H1 (cell line): ENCODE results near the gene PPP1R14C. TPM values are rescaled to one million over a fixed set of nuclear protein-coding genes. Genes with fewer than 3 reads are reported as not detected.

Experiments
- CTCF ChIA-PET: fragments of 300-600 bp; sonication (Branson Sonifier 250); formaldehyde crosslinking; loops from one replicate; lab custom pipeline; 2021; ENCODE audit not compliant: partially characterized antibody; lab: Charles Lee
- POLR2A ChIA-PET: fragments of 300-600 bp; sonication (Branson Sonifier 250); formaldehyde crosslinking; loops from one replicate; lab custom pipeline; 2021; ENCODE audit warnings: inconsistent platforms; ENCODE audit not compliant: partially characterized antibody; lab: Charles Lee
- DNase-seq, 2 experiments: peaks; one replicate each; pipeline versions ENCODE4 v3.0.0 to v3.0.0-alpha.2; 2010 to 2022; ENCODE audit warnings: low spot score in 2 of 2, low read depth in 1 of 2, mixed read lengths in 1 of 2
- FAIRE-seq: peaks from 2 replicates; lab custom pipeline; 2011; peaks lifted over from hg19 to GRCh38; lab: Jason Lieb, UNC
- H2AFZ ChIP-seq: 2 replicates; pipeline ENCODE4 v1.8.1; 2012; ENCODE audit warnings: low read length, inconsistent platforms
- H2AK5ac ChIP-seq: 2 replicates; pipeline ENCODE4 v1.6.1; 2013; ENCODE audit warnings: low read depth, low read length
- H2BK120ac ChIP-seq: replicated peaks from 2 replicates; pipeline ENCODE3; 2013; ENCODE audit warnings: low read depth, low read length, inconsistent platforms
- H2BK12ac ChIP-seq: 2 replicates; pipeline ENCODE4 v1.6.1; 2013; ENCODE audit warnings: low read depth, low read length
- H2BK15ac ChIP-seq: 2 replicates; pipeline ENCODE4 v1.6.1; 2013; ENCODE audit warnings: low read length
- H2BK20ac ChIP-seq: 2 replicates; pipeline ENCODE4 v1.6.1; 2013; ENCODE audit warnings: low read length
- H2BK5ac ChIP-seq: 2 replicates; pipeline ENCODE4 v1.6.1; 2013; ENCODE audit warnings: low read depth, low read length
- H3K14ac ChIP-seq: 2 replicates; pipeline ENCODE4 v1.6.1; 2013; ENCODE audit warnings: inconsistent platforms; ENCODE audit not compliant: insufficient read length
- H3K18ac ChIP-seq: 2 replicates; pipeline ENCODE4 v1.6.1; 2013; ENCODE audit warnings: low read length; ENCODE audit errors: extremely low read depth
- H3K23ac ChIP-seq: 2 replicates; pipeline ENCODE4 v1.6.1; 2013; ENCODE audit warnings: inconsistent platforms; ENCODE audit not compliant: insufficient read length
- H3K23me2 ChIP-seq: 2 replicates; pipeline ENCODE4 v1.6.1; 2013; ENCODE audit warnings: low read depth, low read length
- H3K27ac ChIP-seq: 2 replicates; pipeline ENCODE4 v1.6.1; 2011; ENCODE audit warnings: low read depth, low read length, inconsistent platforms
- H3K27me3 ChIP-seq, 4 experiments: replicated peaks in 1 of 4; 1 replicate in 1 of 4; 2 replicates in 3 of 4; pipeline versions ENCODE4 v1.6.1 to v1.8.1; 2011 to 2013; ENCODE audit warnings: low read length in 3 of 4, mild to moderate bottlenecking in 3 of 4, inconsistent platforms in 2 of 4, mixed read lengths in 2 of 4, moderate library complexity in 1 of 4; ENCODE audit not compliant: control insufficient read depth in 3 of 4, insufficient read depth in 3 of 4; ENCODE audit errors: extremely low read depth in 1 of 4
- H3K36me3 ChIP-seq, 4 experiments: 2 replicates each; pipeline versions ENCODE4 v1.6.1 to v1.8.1; 2011 to 2013; ENCODE audit warnings: mild to moderate bottlenecking in 4 of 4, low read length in 3 of 4, moderate library complexity in 2 of 4, control low read depth in 1 of 4, inconsistent platforms in 1 of 4; ENCODE audit not compliant: insufficient read depth in 4 of 4, control insufficient read depth in 2 of 4
- H3K4ac ChIP-seq: replicated peaks from 2 replicates; pipeline ENCODE3; 2013; ENCODE audit warnings: low read length, low read depth, mixed read lengths, inconsistent platforms; ENCODE audit not compliant: insufficient read length
- H3K4me1 ChIP-seq, 4 experiments: replicated peaks in 1 of 4; 1 replicate in 1 of 4; 2 replicates in 3 of 4; pipeline versions ENCODE4 v1.6.1 to v1.8.1; 2011 to 2013; ENCODE audit warnings: low read length in 3 of 4, inconsistent platforms in 2 of 4, mixed read lengths in 1 of 4; ENCODE audit not compliant: insufficient read depth in 4 of 4, control insufficient read depth in 3 of 4
- H3K4me2 ChIP-seq, 2 experiments: 2 replicates each; pipeline versions ENCODE4 v1.6.1 to v1.8.1; 2011 to 2013; ENCODE audit warnings: low read depth in 2 of 2, low read length in 2 of 2, control low read depth in 1 of 2, inconsistent platforms in 1 of 2, mild to moderate bottlenecking in 1 of 2; ENCODE audit not compliant: insufficient read depth in 1 of 2
- H3K4me3 ChIP-seq, 4 experiments: fragments of 200-600, 300-600 bp in 1 of 4; sonication (generic), shearing (Covaris generic), sonication (Bioruptor Twin) in 1 of 4; 2 replicates each; pipeline versions ENCODE4 v1.5.1 to v1.8.1; 2011 to 2016; ENCODE audit warnings: low read length in 4 of 4, low read depth in 3 of 4, control low read depth in 2 of 4, inconsistent platforms in 2 of 4, mild to moderate bottlenecking in 2 of 4, mixed read lengths in 1 of 4, moderate library complexity in 1 of 4; ENCODE audit not compliant: insufficient read depth in 2 of 4; ENCODE audit errors: extremely low read depth in 1 of 4
- H3K56ac ChIP-seq: replicated peaks from 2 replicates; pipeline ENCODE3; 2013; ENCODE audit warnings: low read depth, mild to moderate bottlenecking, mixed read lengths, low read length, inconsistent platforms; ENCODE audit not compliant: insufficient read length
- H3K79me1 ChIP-seq: 2 replicates; pipeline ENCODE4 v1.6.1; 2013; ENCODE audit warnings: low read depth, low read length, control low read depth
- H3K79me2 ChIP-seq, 2 experiments: 2 replicates each; pipeline versions ENCODE4 v1.6.1 to v1.8.1; 2012 to 2013; ENCODE audit warnings: low read length in 2 of 2, mild to moderate bottlenecking in 2 of 2, inconsistent platforms in 1 of 2; ENCODE audit not compliant: insufficient read depth in 2 of 2, control insufficient read depth in 1 of 2
- H3K9ac ChIP-seq, 4 experiments: replicated peaks in 1 of 4; 1 replicate in 1 of 4; 2 replicates in 3 of 4; pipeline versions ENCODE4 v1.6.1 to v1.8.1; 2011 to 2013; ENCODE audit warnings: low read depth in 3 of 4, low read length in 3 of 4, control low read depth in 2 of 4, mild to moderate bottlenecking in 2 of 4, moderate library complexity in 2 of 4, inconsistent platforms in 1 of 4; ENCODE audit errors: extremely low read depth in 1 of 4
- H3K9me3 ChIP-seq, 2 experiments: 2 replicates each; pipeline versions ENCODE4 v1.6.1 to v1.8.1; 2012 to 2013; ENCODE audit warnings: mild to moderate bottlenecking in 2 of 2, moderate library complexity in 2 of 2, control low read depth in 1 of 2, inconsistent platforms in 1 of 2, low read depth in 1 of 2, low read length in 1 of 2, mixed read lengths in 1 of 2; ENCODE audit not compliant: insufficient read depth in 2 of 2
- H4K20me1 ChIP-seq, 2 experiments: replicated peaks in 1 of 2; 2 replicates each; pipeline versions ENCODE3 to v1.8.1; 2011 to 2013; ENCODE audit warnings: inconsistent platforms in 2 of 2, low read length in 2 of 2, mild to moderate bottlenecking in 1 of 2; ENCODE audit not compliant: insufficient read depth in 2 of 2, control insufficient read depth in 1 of 2
- H4K5ac ChIP-seq: 2 replicates; pipeline ENCODE4 v1.6.1; 2013; ENCODE audit warnings: low read length, low read depth, mixed read lengths, inconsistent platforms; ENCODE audit not compliant: insufficient read length
- H4K8ac ChIP-seq: 2 replicates; pipeline ENCODE4 v1.8.0; 2013; ENCODE audit warnings: mild to moderate bottlenecking, moderate library complexity, low read length, inconsistent platforms; ENCODE audit not compliant: insufficient read depth; ENCODE audit errors: extremely low read depth
- H4K91ac ChIP-seq: replicated peaks from 2 replicates; pipeline ENCODE3; 2013; ENCODE audit warnings: low read length, mixed read lengths, inconsistent platforms; ENCODE audit not compliant: insufficient read length
- CBX8 ChIP-seq: fragments of 300-800, 300-1000 bp; sonication (generic); IDR thresholded peaks from 2 replicates; pipeline ENCODE4 v1.7.1; 2016; ENCODE audit warnings: low read depth, low read length, borderline replicate concordance
- CHD1 ChIP-seq: IDR thresholded peaks from 2 replicates; pipeline ENCODE4 v1.6.1; 2012; ENCODE audit warnings: low read depth, low read length, improper control_type of control experiment
- CREB1 ChIP-seq: IDR thresholded peaks from 2 replicates; pipeline ENCODE4 v1.6.1; 2012; ENCODE audit warnings: inconsistent platforms
- CTBP2 ChIP-seq: IDR thresholded peaks from 2 replicates; pipeline ENCODE4 v1.7.0; 2011; ENCODE audit warnings: borderline replicate concordance, mild to moderate bottlenecking, moderate library complexity, mixed read lengths, low read length; ENCODE audit not compliant: insufficient read depth, insufficient read length
- EP300 ChIP-seq, 2 experiments: IDR thresholded peaks; 1 replicate in 1 of 2; 2 replicates in 1 of 2; pipeline ENCODE4 v1.6.1; 2011 to 2012; ENCODE audit warnings: low read depth in 2 of 2, low read length in 2 of 2, mild to moderate bottlenecking in 2 of 2, borderline replicate concordance in 1 of 2, inconsistent platforms in 1 of 2, moderate library complexity in 1 of 2
- JUND ChIP-seq: IDR thresholded peaks from 2 replicates; pipeline ENCODE4 v1.6.1; 2011; ENCODE audit warnings: mild to moderate bottlenecking, improper control_type of control experiment, low read length
- KDM5A ChIP-seq: fragments of 200-600 bp; IDR thresholded peaks from 2 replicates; pipeline ENCODE4 v1.7.1; 2012; ENCODE audit warnings: mild to moderate bottlenecking, low read length, inconsistent platforms, mixed read lengths
- POLR2AphosphoS5 ChIP-seq: IDR thresholded peaks from 2 replicates; pipeline ENCODE4 v1.6.1; 2011; ENCODE audit warnings: low read depth, low read length
- RNF2 ChIP-seq: fragments of 200-900, 300-1000 bp; sonication (generic); IDR thresholded peaks from 2 replicates; pipeline ENCODE4 v1.7.1; 2016; ENCODE audit warnings: borderline replicate concordance, low read depth, mild to moderate bottlenecking, antibody characterized with exemption, low read length; ENCODE audit not compliant: poor library complexity, severe bottlenecking; ENCODE audit errors: missing control alignments
- SIN3A ChIP-seq, 2 experiments: IDR thresholded peaks in 1 of 2; conservative IDR thresholded peaks in 1 of 2; 2 replicates each; pipeline ENCODE4 v1.6.1; 2011 to 2012; ENCODE audit warnings: low read length in 2 of 2, improper control_type of control experiment in 1 of 2, low read depth in 1 of 2, mild to moderate bottlenecking in 1 of 2
- SP1 ChIP-seq: IDR thresholded peaks from 2 replicates; pipeline ENCODE4 v1.6.1; 2011; ENCODE audit warnings: low read depth, low read length
- SP2 ChIP-seq: IDR thresholded peaks from 2 replicates; pipeline ENCODE4 v1.6.1; 2012; ENCODE audit warnings: mild to moderate bottlenecking, low read length, inconsistent platforms
- TBP ChIP-seq: IDR thresholded peaks from 2 replicates; pipeline ENCODE4 v1.6.1; 2011; ENCODE audit warnings: low read depth, low read length, improper control_type of control experiment
- WGBS, 2 experiments: shearing (Covaris generic) in 1 of 2; methylation state at CpG; one replicate each; pipeline versions ENCODE4 v1.1.6 to v1.1.7; 2013 to 2015; ENCODE audit warnings: low lambda C conversion rate in 2 of 2, mixed read lengths in 2 of 2, inconsistent platforms in 1 of 2, low coverage in 1 of 2, missing lambda C conversion rate in 1 of 2; ENCODE audit not compliant: insufficient replicate concordance in 2 of 2, insufficient coverage in 1 of 2, insufficient read length in 1 of 2; ENCODE audit errors: extremely low coverage in 1 of 2, missing lambda C conversion rate in 1 of 2; 5-methylcytosine and 5-hydroxymethylcytosine counted together
- polyA plus RNA-seq, 7 experiments: library from polyadenylated mRNA; depleted of rRNA in 3 of 7; stranded (reverse) in 5 of 7; unstranded in 2 of 7; fragments of >200 nt in 5 of 7; fragments of 200-250 nt in 2 of 7; gene quantifications; 1 replicate in 5 of 7; 2 replicates in 1 of 7; 4 replicates in 1 of 7; pipeline versions ENCODE4 v1.2.1 to v1.2.3, GENCODE V29; 2011 to 2013; ENCODE audit warnings: missing spikeins in 2 of 7, mixed read lengths in 2 of 7
- total RNA-seq: library from RNA; stranded (reverse); fragmentation: NEBNext Ultra II Directional; extraction: Animal tissue kit (Norgen Biotek cat#: 25700); gene quantifications from 2 replicates; pipeline ENCODE4 v1.2.1, GENCODE V29; 2021
- TF ChIP-seq, protein P1 (sequence below): IDR thresholded peaks from 2 replicates; pipeline ENCODE4 v1.6.1; 2011; ENCODE audit warnings: low read depth, mild to moderate bottlenecking, low read length; ENCODE audit not compliant: insufficient read depth

PPP1R14C gene
- total and polyA plus RNA-seq, 2 of the 8 experiments (the other 6 are each of a cell fraction or from before 2014, with no cell fraction given) = 0.30 to 0.61 TPM

- WGBS, 2 experiments = 92% methylated on average over 4 of the region's 4 CpGs; no CpG with 5 or more reads in 1 of the 2 experiments
- Histone ChIP-seq H4K5ac (no peak overlapping the region), H3K4me2 (no peak overlapping the region), H3K9me3 (no peaks in the 10 kb centered on the region), H3K56ac (no peak overlapping the region), H3K14ac (no peak overlapping the region), H3K4me3 (no peak overlapping the region), H4K91ac (no peak overlapping the region), H3K36me3 (no peaks in the 10 kb centered on the region), H3K9ac (no peak overlapping the region), H2AK5ac (no peak overlapping the region), H4K20me1 (no peaks in the 10 kb centered on the region), H3K27ac (no peak overlapping the region), H3K23me2 (no peaks in the 10 kb centered on the region), H2AFZ (no peak overlapping the region), H3K23ac (no peak overlapping the region), H2BK5ac (no peak overlapping the region), H3K79me1 (no peaks in the 10 kb centered on the region), H2BK20ac (no peak overlapping the region), H3K79me2 (no peaks in the 10 kb centered on the region), H3K4me1 (no peaks in the 10 kb centered on the region), H2BK15ac (no peak overlapping the region), H2BK120ac (no peak overlapping the region), H3K18ac (no peak overlapping the region), H4K8ac (no peak overlapping the region), H2BK12ac (no peak overlapping the region), H3K4ac (no peak overlapping the region), H3K27me3 (no peaks in the 10 kb centered on the region)
- CTCF ChIA-PET = no interaction called here
- DNase-seq = no peak
- no peak for FAIRE-seq
- POLR2A ChIA-PET = no interaction called here
- TF ChIP-seq JUND (no peak), SP2 (no peak), KDM5A (no peak), EP300 (IDR thresholded peaks at IDR 0.05; ENCODE audit: borderline replicate concordance in 1 of 2, low read depth in 2 of 2, low read length in 2 of 2) (no peak), SIN3A (conservative IDR thresholded peaks at IDR 0.05 in 1 of 2, IDR thresholded peaks at IDR 0.05 in 1 of 2; ENCODE audit: low read depth in 1 of 2, low read length in 2 of 2) (no peak), TBP (no peak), RNF2 (no peak), POLR2AphosphoS5 (no peak), CBX8 (no peak), CREB1 (no peak), CHD1 (no peak), CTBP2 (no peak), SP1 (no peak)
- TF ChIP-seq, protein P1, sequence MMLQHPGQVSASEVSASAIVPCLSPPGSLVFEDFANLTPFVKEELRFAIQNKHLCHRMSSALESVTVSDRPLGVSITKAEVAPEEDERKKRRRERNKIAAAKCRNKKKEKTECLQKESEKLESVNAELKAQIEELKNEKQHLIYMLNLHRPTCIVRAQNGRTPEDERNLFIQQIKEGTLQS = no peak
These were observed 40.0 kb upstream of the PPP1R14C start for GRCh38 chr6:150102750-150103270.
